ENCODE results near the gene MEGF6.

The MEGF6 gene

GRCh38 chr1:3606779-3607702, 4.3 kb downstream of the MEGF6 start:
- DNase-seq = no peak

GRCh38 chr1:3604997-3605823, 6.1 kb downstream of the MEGF6 start:
- no peak for DNase-seq

GRCh38 chr1:3604468-3604974, 6.8 kb downstream of the MEGF6 start:
- DNase-seq = no peak

GRCh38 chr1:3603571-3604467, 7.5 kb downstream of the MEGF6 start:
- no peak for DNase-seq

- DNase-seq = no peak
These were observed 8.2 kb downstream of the MEGF6 start for GRCh38 chr1:3603156-3603555.

GRCh38 chr1:3602375-3602774, 8.9 kb downstream of the MEGF6 start:
- no peak for DNase-seq

- no peak for DNase-seq
These were observed 9.6 kb downstream of the MEGF6 start for GRCh38 chr1:3601743-3602142.

GRCh38 chr1:3600354-3600753, 11.0 kb downstream of the MEGF6 start:
- DNase-seq = no peak

- DNase-seq = no peak
These were observed 11.5 kb downstream of the MEGF6 start for GRCh38 chr1:3599816-3600215.

- DNase-seq = no peak
These were observed 12.0 kb downstream of the MEGF6 start for GRCh38 chr1:3599286-3599811.

- DNase-seq = no peak
These were observed 12.6 kb downstream of the MEGF6 start for GRCh38 chr1:3598522-3599285.

- peak in 3 of 4 experiments; percentile 16 to 53 (median 46) for DNase-seq
These were observed 13.2 kb downstream of the MEGF6 start for GRCh38 chr1:3598051-3598491.

GRCh38 chr1:3597599-3597964, 13.7 kb downstream of the MEGF6 start:
- DNase-seq = peak in 3 of 4 experiments; percentile 39 to 68 (median 60)

GRCh38 chr1:3596663-3597598, 14.4 kb downstream of the MEGF6 start:
- no peak for DNase-seq

GRCh38 chr1:3595949-3596348, 15.4 kb downstream of the MEGF6 start:
- DNase-seq = no peak

GRCh38 chr1:3594706-3595377, 16.5 kb downstream of the MEGF6 start:
- no peak for DNase-seq

GRCh38 chr1:3593745-3594144, 17.6 kb downstream of the MEGF6 start:
- DNase-seq = peak in 3 of 4 experiments; percentile 32 to 49 (median 37)

- no peak for DNase-seq
These were observed 18.0 kb downstream of the MEGF6 start for GRCh38 chr1:3593334-3593733.
